ENCODE measurements around the gene BLVRB. TPM values are rescaled to one million over a fixed set of nuclear protein-coding genes. Genes with fewer than 3 reads are reported as not detected.
A peak's percentile ranks its signal among the peaks of the same experiment; 100 is the strongest.

Gene BLVRB
- polyA plus RNA-seq, 2 of the 4 experiments (the other 2 are of a cell fraction), result 202 to 280 TPM

GRCh38 chr19:40511487-40511886, 45.9 kb upstream of the BLVRB start:
- ChIA-PET POLR2A (no interaction called here), CTCF (interaction anchor here (0.7 to 6.1 kb wide), 14 partner anchors 8 to 408 kb away, joined by 3 to 35 read pairs (median 13); partner anchors contain the start of gene BLVRB)
- Histone ChIP-seq H3K4me3 (no peak overlapping the region), H3K27ac (no peak overlapping the region), H3K4me1 (peaks cover 5% of the 10 kb centered on the region; the same call in 1 of the 3 replicates), H3K9me3 (no peaks in the 10 kb centered on the region), H3K4me2 (no peak overlapping the region)
- no peak for ATAC-seq
- TF ChIP-seq GATA3 (IDR thresholded peaks at IDR 0.05; ENCODE audit: borderline replicate concordance), result no peak
- no peak for TF ChIP-seq POLR2A (IDR thresholded peaks at IDR 0.05; ENCODE audit: low read length)
- TF ChIP-seq HOXB5 (CRISPR knock-in tag; IDR thresholded peaks at IDR 0.05), result no peak
- no peak for TF ChIP-seq ZC3H11A (IDR thresholded peaks at IDR 0.05)
- no peak for TF ChIP-seq ZFP36 (IDR thresholded peaks at IDR 0.05; ENCODE audit: borderline replicate concordance, partially characterized antibody)
- TF ChIP-seq ZNF302 (CRISPR knock-in tag; IDR thresholded peaks at IDR 0.05), result no peak
- TF ChIP-seq MYC (IDR thresholded peaks at IDR 0.05; ENCODE audit: borderline replicate concordance, low read length), result no peak
- TF ChIP-seq EHMT2 (IDR thresholded peaks at IDR 0.05; ENCODE audit: low read depth), result no peak
- TF ChIP-seq CHD4 (IDR thresholded peaks at IDR 0.05; ENCODE audit: borderline replicate concordance), result no peak
- no peak for TF ChIP-seq RNF2 (IDR thresholded peaks at IDR 0.05; ENCODE audit: borderline replicate concordance, low read depth)
- TF ChIP-seq CBX8 (IDR thresholded peaks at IDR 0.05), result no peak
- TF ChIP-seq FOSL2 (IDR thresholded peaks at IDR 0.05), result no peak
- TF ChIP-seq FOSL2 (CRISPR knock-in tag; IDR thresholded peaks at IDR 0.05), result no peak
- no peak for TF ChIP-seq ZSCAN20 (CRISPR knock-in tag; IDR thresholded peaks at IDR 0.05)
- TF ChIP-seq MAX (IDR thresholded peaks at IDR 0.05), result no peak
- peak; percentile 51 for FAIRE-seq
- DNase-seq (ENCODE audit: low read depth in 1 of 2, low spot score in 1 of 2), result no peak
- 67% methylated on average over 6 of the region's 6 CpGs for WGBS (ENCODE audit: missing lambda C conversion rate)

GRCh38 chr19:40510526-40511115, 45.1 kb upstream of the BLVRB start:
- ATAC-seq, result no peak

More at GRCh38 chr19:40510526-40511115, 45.1 kb upstream of the BLVRB start:
- Histone ChIP-seq H3K9me3 (no peaks in the 10 kb centered on the region), H3K27ac (no peak overlapping the region), H3K4me3 (no peak overlapping the region), H3K4me2 (no peak overlapping the region), H3K4me1 (peaks cover 5% of the 10 kb centered on the region; the same call in 1 of the 3 replicates)
- DNase-seq (ENCODE audit: low read depth in 1 of 2, low spot score in 1 of 2) (no peak), FAIRE-seq (no peak)
- ChIA-PET CTCF (interaction anchor here (0.6 to 6.1 kb wide), 17 partner anchors 7 to 205 kb away, joined by 3 to 35 read pairs (median 7); no protein-coding TSS in a partner anchor), POLR2A (no interaction called here)
- no peak for TF ChIP-seq MYC (IDR thresholded peaks at IDR 0.05; ENCODE audit: borderline replicate concordance, low read length)
- TF ChIP-seq EHMT2 (IDR thresholded peaks at IDR 0.05; ENCODE audit: low read depth), result no peak
- no peak for TF ChIP-seq POLR2AphosphoS2 (conservative IDR thresholded peaks at IDR 0.05; ENCODE audit: low read length)
- TF ChIP-seq RARB (CRISPR knock-in tag; IDR thresholded peaks at IDR 0.05), result no peak
- TF ChIP-seq CHD2 (IDR thresholded peaks at IDR 0.05; ENCODE audit: low read length, partially characterized antibody), result no peak
- no peak for TF ChIP-seq SMC3 (IDR thresholded peaks at IDR 0.05)
- no peak for TF ChIP-seq EP300 (IDR thresholded peaks at IDR 0.05)
- no peak for TF ChIP-seq ESRRA (IDR thresholded peaks at IDR 0.05; ENCODE audit: borderline replicate concordance, low read length)
- no peak for TF ChIP-seq HEYL (CRISPR knock-in tag; IDR thresholded peaks at IDR 0.05)
- TF ChIP-seq RFX5 (IDR thresholded peaks at IDR 0.05), result no peak
- no peak for TF ChIP-seq FOSL2 (IDR thresholded peaks at IDR 0.05)
- TF ChIP-seq FOSL2 (CRISPR knock-in tag; IDR thresholded peaks at IDR 0.05), result no peak
- no peak for TF ChIP-seq JUNB (IDR thresholded peaks at IDR 0.05)
- no peak for TF ChIP-seq BCL3 (IDR thresholded peaks at IDR 0.05)
- TF ChIP-seq ELK1 (IDR thresholded peaks at IDR 0.05; ENCODE audit: low read depth, low read length), result no peak
- TF ChIP-seq HMGXB4 (CRISPR knock-in tag; IDR thresholded peaks at IDR 0.05; ENCODE audit: borderline replicate concordance), result no peak
- no peak for TF ChIP-seq NR3C1 (IDR thresholded peaks at IDR 0.05)
- WGBS (ENCODE audit: missing lambda C conversion rate), result 85% methylated on average over 7 of the region's 7 CpGs

Data from A549 (cell line).